ENCODE results near the gene FKBP8.

FKBP8 gene

GRCh38 chr19:18487576-18488402 lies 55.6 kb downstream of the FKBP8 start:
- ChIA-PET CTCF (interaction anchor here (1.0 to 4.6 kb wide), 8 partner anchors 11 to 161 kb away, joined by 3 to 25 read pairs (median 6); partner anchors contain the start of gene ELL), POLR2A (no interaction called here)
- H3K27ac ChIP-seq (ENCODE audit: insufficient read depth in 1 of 2, low read depth in 1 of 2, low read length in 2 of 2, poor library complexity in 1 of 2, severe bottlenecking in 2 of 2), result no peak overlapping the region
- H3K36me3 ChIP-seq (ENCODE audit: control insufficient read depth in 4 of 4, insufficient read depth in 4 of 4, low read length in 3 of 4), result peaks cover 0 to 4% (median 1%) of the 10 kb centered on the region in 4 experiments
- DNase-seq, result no peak
- H3K4me3 ChIP-seq (ENCODE audit: control insufficient read depth in 1 of 7, extremely low read depth in 1 of 7, insufficient read depth in 4 of 7, low read depth in 2 of 7, low read length in 6 of 7), result no peak overlapping the region
- 91% methylated on average over 17 of the region's 17 CpGs for WGBS (ENCODE audit: insufficient coverage)
- H3K27me3 ChIP-seq (replicated peaks in 2 of 5; ENCODE audit: control insufficient read depth in 4 of 5, insufficient read depth in 5 of 5, low read length in 4 of 5), result no peaks in the 10 kb centered on the region
- H3K9me3 ChIP-seq (ENCODE audit: control extremely low read depth in 1 of 5, control insufficient read depth in 4 of 5, insufficient read depth in 2 of 5, low read depth in 1 of 5, low read length in 4 of 5), result no peaks in the 10 kb centered on the region
- H3K4me1 ChIP-seq (ENCODE audit: control extremely low read depth in 1 of 4, control insufficient read depth in 4 of 4, insufficient read depth in 4 of 4, low read length in 3 of 4), result peaks cover 0 to 26% (median 4%) of the 10 kb centered on the region in 4 experiments

GRCh38 chr19:18486746-18487145 lies 56.6 kb downstream of the FKBP8 start:
- Histone ChIP-seq H3K27me3 (replicated peaks in 2 of 5; ENCODE audit: control insufficient read depth in 4 of 5, insufficient read depth in 5 of 5, low read length in 4 of 5) (no peaks in the 10 kb centered on the region), H3K27ac (ENCODE audit: insufficient read depth in 1 of 2, low read depth in 1 of 2, low read length in 2 of 2, poor library complexity in 1 of 2, severe bottlenecking in 2 of 2) (no peak overlapping the region), H3K4me1 (ENCODE audit: control extremely low read depth in 1 of 4, control insufficient read depth in 4 of 4, insufficient read depth in 4 of 4, low read length in 3 of 4) (peaks cover 0 to 26% (median 4%) of the 10 kb centered on the region in 4 experiments), H3K4me3 (ENCODE audit: control insufficient read depth in 1 of 7, extremely low read depth in 1 of 7, insufficient read depth in 4 of 7, low read depth in 2 of 7, low read length in 6 of 7) (no peak overlapping the region), H3K36me3 (ENCODE audit: control insufficient read depth in 4 of 4, insufficient read depth in 4 of 4, low read length in 3 of 4) (peaks cover 0 to 4% (median 1%) of the 10 kb centered on the region in 4 experiments), H3K9me3 (ENCODE audit: control extremely low read depth in 1 of 5, control insufficient read depth in 4 of 5, insufficient read depth in 2 of 5, low read depth in 1 of 5, low read length in 4 of 5) (no peaks in the 10 kb centered on the region)
- ChIA-PET CTCF (interaction anchor here (0.9 to 4.6 kb wide), 4 partner anchors 12 to 23 kb away, joined by 3 to 13 read pairs (median 8); no protein-coding TSS in a partner anchor), POLR2A (no interaction called here)
- DNase-seq, result no peak
- 98% methylated on average over 4 of the region's 8 CpGs for WGBS (ENCODE audit: insufficient coverage)

GRCh38 chr19:18484992-18485391 lies 58.4 kb downstream of the FKBP8 start:
- Histone ChIP-seq H3K27me3 (replicated peaks in 2 of 5; ENCODE audit: control insufficient read depth in 4 of 5, insufficient read depth in 5 of 5, low read length in 4 of 5) (no peaks in the 10 kb centered on the region), H3K36me3 (ENCODE audit: control insufficient read depth in 4 of 4, insufficient read depth in 4 of 4, low read length in 3 of 4) (peaks cover 0 to 4% (median 0%) of the 10 kb centered on the region in 4 experiments), H3K27ac (ENCODE audit: insufficient read depth in 1 of 2, low read depth in 1 of 2, low read length in 2 of 2, poor library complexity in 1 of 2, severe bottlenecking in 2 of 2) (no peak overlapping the region), H3K4me1 (ENCODE audit: control extremely low read depth in 1 of 4, control insufficient read depth in 4 of 4, insufficient read depth in 4 of 4, low read length in 3 of 4) (peaks cover 0 to 39% (median 9%) of the 10 kb centered on the region in 4 experiments), H3K4me3 (ENCODE audit: control insufficient read depth in 1 of 7, extremely low read depth in 1 of 7, insufficient read depth in 4 of 7, low read depth in 2 of 7, low read length in 6 of 7) (no peak overlapping the region), H3K9me3 (ENCODE audit: control extremely low read depth in 1 of 5, control insufficient read depth in 4 of 5, insufficient read depth in 2 of 5, low read depth in 1 of 5, low read length in 4 of 5) (no peaks in the 10 kb centered on the region)
- WGBS (ENCODE audit: insufficient coverage), result 97% methylated on average over 4 of the region's 5 CpGs
- no peak for DNase-seq
- ChIA-PET CTCF (interaction anchor here (0.7 to 4.6 kb wide), 8 partner anchors 8 to 97 kb away, joined by 3 to 13 read pairs (median 3); no protein-coding TSS in a partner anchor), POLR2A (no interaction called here)

GRCh38 chr19:18483119-18483890 lies 60.1 kb downstream of the FKBP8 start:
- POLR2A ChIA-PET, result no interaction called here
- Histone ChIP-seq H3K27ac (ENCODE audit: insufficient read depth in 1 of 2, low read depth in 1 of 2, low read length in 2 of 2, poor library complexity in 1 of 2, severe bottlenecking in 2 of 2) (no peak overlapping the region), H3K9me3 (ENCODE audit: control extremely low read depth in 1 of 5, control insufficient read depth in 4 of 5, insufficient read depth in 2 of 5, low read depth in 1 of 5, low read length in 4 of 5) (no peaks in the 10 kb centered on the region), H3K36me3 (ENCODE audit: control insufficient read depth in 4 of 4, insufficient read depth in 4 of 4, low read length in 3 of 4) (peaks cover 0 to 4% (median 0%) of the 10 kb centered on the region in 4 experiments), H3K27me3 (replicated peaks in 2 of 5; ENCODE audit: control insufficient read depth in 4 of 5, insufficient read depth in 5 of 5, low read length in 4 of 5) (no peaks in the 10 kb centered on the region), H3K4me1 (ENCODE audit: control extremely low read depth in 1 of 4, control insufficient read depth in 4 of 4, insufficient read depth in 4 of 4, low read length in 3 of 4) (peaks cover 0 to 56% (median 21%) of the 10 kb centered on the region in 4 experiments), H3K4me3 (ENCODE audit: control insufficient read depth in 1 of 7, extremely low read depth in 1 of 7, insufficient read depth in 4 of 7, low read depth in 2 of 7, low read length in 6 of 7) (no peak overlapping the region)
- DNase-seq, result no peak
- CTCF ChIA-PET, result interaction anchor here (0.6 to 2.4 kb wide), 7 partner anchors 8 to 37 kb away, joined by 3 to 14 read pairs (median 4); no protein-coding TSS in a partner anchor
- WGBS (ENCODE audit: insufficient coverage), result 98% methylated on average over 9 of the region's 12 CpGs
